WTC11 (cell line): ENCODE results near the gene NTMT1. TPM values are rescaled to one million over a fixed set of nuclear protein-coding genes. Genes with fewer than 3 reads are reported as not detected.
"Not testable (repeated sequence)": the region's sequence is repeated elsewhere in the genome, so short reads cannot be mapped to it uniquely, and the experiment has no call there.

Experiments
- ATAC-seq: fragments of 200-7000 bp; cut with Tn5 transposase; 2 replicates; pipeline ENCODE4 v1.10.0; 2021; ENCODE audit warnings: mild to moderate bottlenecking, moderate library complexity
- CTCF ChIA-PET: fragments of 300-600 bp; sonication (Branson Sonifier 250); formaldehyde crosslinking; loops from one replicate; lab custom pipeline; 2021; ENCODE audit warnings: antibody characterized with exemption; lab: Charles Lee
- POLR2A ChIA-PET: fragments of 350-600 bp; sonication (Branson Sonifier 250); formaldehyde crosslinking; loops from one replicate; lab custom pipeline; 2021; ENCODE audit warnings: antibody characterized with exemption; lab: Charles Lee
- DNase-seq: peaks from one replicate; pipeline ENCODE4 v3.0.0; 2021; ENCODE audit warnings: low spot score
- H3K27ac Mint-ChIP-seq: 2 replicates; pipeline ENCODE4 v1.8.0; 2021; ENCODE audit warnings: mixed read lengths
- H3K27me3 Mint-ChIP-seq: 2 replicates; pipeline ENCODE4 v1.8.0; 2021; ENCODE audit warnings: low read depth, mild to moderate bottlenecking, moderate library complexity, mixed read lengths
- H3K36me3 Mint-ChIP-seq: 2 replicates; pipeline ENCODE4 v1.8.0; 2021; ENCODE audit warnings: mixed read lengths
- H3K4me1 Mint-ChIP-seq: 2 replicates; pipeline ENCODE4 v1.8.0; 2022; ENCODE audit warnings: mixed read lengths
- H3K4me3 Mint-ChIP-seq: 2 replicates; pipeline ENCODE4 v1.8.0; 2021; ENCODE audit warnings: mild to moderate bottlenecking, moderate library complexity, mixed read lengths
- H3K9me3 Mint-ChIP-seq: 2 replicates; pipeline ENCODE4 v1.8.0; 2021; ENCODE audit warnings: mixed read lengths
- ATF1 ChIP-seq: sonication (generic); formaldehyde crosslinking; IDR thresholded peaks from 2 replicates; pipeline ENCODE4 v1.8.1; 2023; ENCODE audit warnings: mild to moderate bottlenecking, moderate library complexity, missing genetic modification reagents
- CBFB ChIP-seq: sonication (generic); formaldehyde crosslinking; IDR thresholded peaks from 2 replicates; pipeline ENCODE4 v1.8.1; 2022; ENCODE audit warnings: mild to moderate bottlenecking, low read depth, missing genetic modification reagents
- ESRRA ChIP-seq: sonication (generic); formaldehyde crosslinking; IDR thresholded peaks from 2 replicates; pipeline ENCODE4 v1.8.1; 2022; ENCODE audit warnings: mild to moderate bottlenecking, missing genetic modification reagents, borderline replicate concordance
- FOXK1 ChIP-seq: sonication (generic); formaldehyde crosslinking; IDR thresholded peaks from 2 replicates; pipeline ENCODE4 v1.8.0; 2022; ENCODE audit warnings: mild to moderate bottlenecking, moderate library complexity, missing genetic modification reagents
- GTF2I ChIP-seq: fragments of 250-450 bp; sonication (Bioruptor Pico); conservative IDR thresholded peaks from 2 replicates; pipeline ENCODE4 v1.4.0; 2021; ENCODE audit warnings: mild to moderate bottlenecking
- HMGA2 ChIP-seq: fragments of 250-450 bp; sonication (Bioruptor Pico); IDR thresholded peaks from 2 replicates; pipeline ENCODE4 v1.4.0; 2021; ENCODE audit warnings: mild to moderate bottlenecking, moderate library complexity
- JUN ChIP-seq: sonication (generic); formaldehyde crosslinking; IDR thresholded peaks from 2 replicates; pipeline ENCODE4 v1.8.0; 2023; ENCODE audit warnings: mild to moderate bottlenecking, missing genetic modification reagents
- NR1H2 ChIP-seq: sonication (generic); formaldehyde crosslinking; IDR thresholded peaks from 2 replicates; pipeline ENCODE4 v1.9.0; 2021; ENCODE audit warnings: mild to moderate bottlenecking, moderate library complexity, missing genetic modification reagents
- NR3C1 ChIP-seq: sonication (generic); formaldehyde crosslinking; conservative IDR thresholded peaks from 2 replicates; pipeline ENCODE4 v1.8.1; 2023; ENCODE audit warnings: low read depth, mild to moderate bottlenecking, missing genetic modification reagents
- RELA ChIP-seq: sonication (generic); formaldehyde crosslinking; IDR thresholded peaks from 2 replicates; pipeline ENCODE4 v1.8.1; 2022; ENCODE audit warnings: missing genetic modification reagents, mild to moderate bottlenecking, borderline replicate concordance
- ZNF121 ChIP-seq: sonication (generic); formaldehyde crosslinking; IDR thresholded peaks from 2 replicates; pipeline ENCODE4 v1.8.0; 2023; ENCODE audit warnings: missing genetic modification reagents
- ZNF423 ChIP-seq: fragments of 250-450 bp; sonication (Bioruptor Pico); IDR thresholded peaks from 2 replicates; pipeline ENCODE4 v2.1.2; 2022; ENCODE audit warnings: mild to moderate bottlenecking, moderate library complexity
- total RNA-seq: library from RNA; stranded (reverse); gene quantifications from 3 replicates; pipeline ENCODE4 v1.2.3, GENCODE V29; 2021
- TF ChIP-seq, protein P1 (sequence below): fragments of 250-450 bp; sonication (Bioruptor Pico); IDR thresholded peaks from 2 replicates; pipeline ENCODE4 v1.8.0; 2021; ENCODE audit warnings: mild to moderate bottlenecking
- TF ChIP-seq, protein P2 (sequence below): fragments of 200-600 bp; IDR thresholded peaks from 2 replicates; pipeline ENCODE4 v1.8.0; 2022; ENCODE audit warnings: antibody characterized with exemption
- TF ChIP-seq, protein P3 (sequence below): sonication (generic); formaldehyde crosslinking; IDR thresholded peaks from 2 replicates; pipeline ENCODE4 v1.8.0; 2023; ENCODE audit warnings: missing genetic modification reagents, mild to moderate bottlenecking, borderline replicate concordance

The NTMT1 gene
- total RNA-seq, 1 experiment from 2014 or later = 71.1 TPM

DNA sequence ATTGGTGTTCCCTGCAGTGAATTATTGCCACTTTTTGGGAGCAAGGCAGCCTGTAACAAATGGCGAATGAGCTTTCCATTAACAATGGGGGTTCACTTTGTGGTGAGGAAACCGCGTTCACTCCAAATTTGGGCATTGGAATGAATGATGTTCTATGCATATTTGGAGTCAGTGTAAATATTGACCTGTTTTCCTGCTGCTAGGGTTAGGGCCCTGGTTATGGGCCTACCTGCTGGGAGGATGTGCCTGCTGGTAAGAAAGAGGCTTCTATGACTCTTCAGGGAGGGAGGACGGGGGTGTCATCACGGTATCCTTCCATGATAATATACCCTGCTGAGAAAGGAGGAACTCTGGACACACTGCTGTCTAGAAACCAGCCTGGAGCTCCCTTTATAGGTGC, 34.0 kb upstream of the NTMT1 start:
- ATAC-seq (no peak), DNase-seq (no peak)
- ChIA-PET POLR2A (interaction anchor here (2.3 kb wide), 1 partner anchor 414 kb away, joined by 6 read pairs; the partner anchor contains the start of gene IER5L), CTCF (interaction anchor here (1.0 kb wide), 1 partner anchor 32 kb away, joined by 3 read pairs; no protein-coding TSS in a partner anchor)
- Mint-ChIP-seq H3K27me3 (peaks cover 67% of the 10 kb centered on the region), H3K36me3 (no peaks in the 10 kb centered on the region), H3K4me3 (no peak overlapping the region), H3K4me1 (peaks cover 53% of the 10 kb centered on the region), H3K27ac (no peak overlapping the region), H3K9me3 (no peaks in the 10 kb centered on the region)
- TF ChIP-seq HMGA2 (CRISPR knock-in tag) = no peak
- TF ChIP-seq, protein P1, sequence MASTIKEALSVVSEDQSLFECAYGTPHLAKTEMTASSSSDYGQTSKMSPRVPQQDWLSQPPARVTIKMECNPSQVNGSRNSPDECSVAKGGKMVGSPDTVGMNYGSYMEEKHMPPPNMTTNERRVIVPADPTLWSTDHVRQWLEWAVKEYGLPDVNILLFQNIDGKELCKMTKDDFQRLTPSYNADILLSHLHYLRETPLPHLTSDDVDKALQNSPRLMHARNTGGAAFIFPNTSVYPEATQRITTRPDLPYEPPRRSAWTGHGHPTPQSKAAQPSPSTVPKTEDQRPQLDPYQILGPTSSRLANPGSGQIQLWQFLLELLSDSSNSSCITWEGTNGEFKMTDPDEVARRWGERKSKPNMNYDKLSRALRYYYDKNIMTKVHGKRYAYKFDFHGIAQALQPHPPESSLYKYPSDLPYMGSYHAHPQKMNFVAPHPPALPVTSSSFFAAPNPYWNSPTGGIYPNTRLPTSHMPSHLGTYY = no peak
- TF ChIP-seq FOXK1 (CRISPR knock-in tag) = 0 out of 2 replicates have a peak, but pooled peaks have one; percentile 51
- TF ChIP-seq JUN (CRISPR knock-in tag) = no peak

DNA sequence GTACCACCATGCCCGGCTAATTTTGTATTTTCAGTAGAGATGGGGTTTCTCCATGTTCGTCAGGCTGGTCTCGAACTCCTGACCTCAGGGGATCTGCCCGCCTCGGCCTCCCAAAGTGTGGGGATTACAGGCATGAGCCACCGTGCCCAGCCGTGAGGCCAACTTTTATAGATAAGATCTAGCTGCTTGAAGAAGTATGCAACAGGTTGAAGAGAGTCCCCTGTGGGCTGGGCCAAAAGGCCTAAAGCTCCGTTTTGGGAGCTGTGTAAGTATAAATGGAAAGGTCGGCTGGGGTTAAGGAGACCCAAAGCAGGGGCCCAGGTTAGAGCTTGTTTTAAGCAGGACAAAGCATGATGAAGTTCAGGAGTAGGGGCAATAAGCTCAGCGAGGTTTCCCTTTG, 33.2 kb upstream of the NTMT1 start:
- not testable (repeated sequence) for H3K4me3 Mint-ChIP-seq, ATAC-seq, H3K36me3 Mint-ChIP-seq, H3K27ac Mint-ChIP-seq, DNase-seq, H3K9me3 Mint-ChIP-seq
- peaks cover 67% of the 10 kb centered on the region for H3K27me3 Mint-ChIP-seq
- CTCF ChIA-PET = interaction anchor here (0.6 to 1.3 kb wide), 4 partner anchors 8 to 257 kb away, joined by 3 to 4 read pairs (median 4); no protein-coding TSS in a partner anchor
- POLR2A ChIA-PET = interaction anchor here (2.3 kb wide), 1 partner anchor 415 kb away, joined by 6 read pairs; the partner anchor contains the start of gene IER5L
- H3K4me1 Mint-ChIP-seq = peaks cover 44% of the 10 kb centered on the region

DNA sequence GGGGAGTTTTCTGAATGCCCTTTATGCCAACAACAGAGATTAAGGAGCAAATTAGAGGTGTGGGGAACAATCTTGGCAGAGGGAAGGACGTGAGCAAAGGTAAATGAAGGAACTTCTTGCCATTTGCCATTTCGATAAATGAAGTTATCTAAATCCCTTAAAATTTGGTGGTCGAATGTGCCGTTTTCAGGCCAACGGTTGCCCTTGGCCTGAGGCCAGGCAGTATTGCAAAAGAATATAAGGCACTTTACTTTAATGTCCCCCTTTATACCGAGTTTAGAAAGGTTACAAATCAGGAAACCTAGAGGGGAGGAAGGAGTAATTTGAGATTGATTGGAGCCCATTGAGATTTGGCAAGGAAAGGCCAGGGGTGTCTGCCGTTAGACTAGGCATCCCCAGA, 31.3 kb upstream of the NTMT1 start:
- Mint-ChIP-seq H3K4me1 (peaks cover 47% of the 10 kb centered on the region), H3K9me3 (no peaks in the 10 kb centered on the region), H3K27me3 (peaks cover 66% of the 10 kb centered on the region), H3K36me3 (no peaks in the 10 kb centered on the region), H3K27ac (no peak overlapping the region), H3K4me3 (no peak overlapping the region)
- TF ChIP-seq ESRRA (CRISPR knock-in tag) (no peak), NR1H2 (CRISPR knock-in tag) (no peak), GTF2I (CRISPR knock-in tag) (no peak), HMGA2 (CRISPR knock-in tag) (no peak), RELA (CRISPR knock-in tag) (no peak), ZNF423 (CRISPR knock-in tag) (no peak), NR3C1 (no peak), ZNF121 (CRISPR knock-in tag) (no peak), ATF1 (CRISPR knock-in tag) (no peak), CBFB (no peak)
- TF ChIP-seq, protein P2, sequence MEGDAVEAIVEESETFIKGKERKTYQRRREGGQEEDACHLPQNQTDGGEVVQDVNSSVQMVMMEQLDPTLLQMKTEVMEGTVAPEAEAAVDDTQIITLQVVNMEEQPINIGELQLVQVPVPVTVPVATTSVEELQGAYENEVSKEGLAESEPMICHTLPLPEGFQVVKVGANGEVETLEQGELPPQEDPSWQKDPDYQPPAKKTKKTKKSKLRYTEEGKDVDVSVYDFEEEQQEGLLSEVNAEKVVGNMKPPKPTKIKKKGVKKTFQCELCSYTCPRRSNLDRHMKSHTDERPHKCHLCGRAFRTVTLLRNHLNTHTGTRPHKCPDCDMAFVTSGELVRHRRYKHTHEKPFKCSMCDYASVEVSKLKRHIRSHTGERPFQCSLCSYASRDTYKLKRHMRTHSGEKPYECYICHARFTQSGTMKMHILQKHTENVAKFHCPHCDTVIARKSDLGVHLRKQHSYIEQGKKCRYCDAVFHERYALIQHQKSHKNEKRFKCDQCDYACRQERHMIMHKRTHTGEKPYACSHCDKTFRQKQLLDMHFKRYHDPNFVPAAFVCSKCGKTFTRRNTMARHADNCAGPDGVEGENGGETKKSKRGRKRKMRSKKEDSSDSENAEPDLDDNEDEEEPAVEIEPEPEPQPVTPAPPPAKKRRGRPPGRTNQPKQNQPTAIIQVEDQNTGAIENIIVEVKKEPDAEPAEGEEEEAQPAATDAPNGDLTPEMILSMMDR = no peak
- TF ChIP-seq, protein P3, sequence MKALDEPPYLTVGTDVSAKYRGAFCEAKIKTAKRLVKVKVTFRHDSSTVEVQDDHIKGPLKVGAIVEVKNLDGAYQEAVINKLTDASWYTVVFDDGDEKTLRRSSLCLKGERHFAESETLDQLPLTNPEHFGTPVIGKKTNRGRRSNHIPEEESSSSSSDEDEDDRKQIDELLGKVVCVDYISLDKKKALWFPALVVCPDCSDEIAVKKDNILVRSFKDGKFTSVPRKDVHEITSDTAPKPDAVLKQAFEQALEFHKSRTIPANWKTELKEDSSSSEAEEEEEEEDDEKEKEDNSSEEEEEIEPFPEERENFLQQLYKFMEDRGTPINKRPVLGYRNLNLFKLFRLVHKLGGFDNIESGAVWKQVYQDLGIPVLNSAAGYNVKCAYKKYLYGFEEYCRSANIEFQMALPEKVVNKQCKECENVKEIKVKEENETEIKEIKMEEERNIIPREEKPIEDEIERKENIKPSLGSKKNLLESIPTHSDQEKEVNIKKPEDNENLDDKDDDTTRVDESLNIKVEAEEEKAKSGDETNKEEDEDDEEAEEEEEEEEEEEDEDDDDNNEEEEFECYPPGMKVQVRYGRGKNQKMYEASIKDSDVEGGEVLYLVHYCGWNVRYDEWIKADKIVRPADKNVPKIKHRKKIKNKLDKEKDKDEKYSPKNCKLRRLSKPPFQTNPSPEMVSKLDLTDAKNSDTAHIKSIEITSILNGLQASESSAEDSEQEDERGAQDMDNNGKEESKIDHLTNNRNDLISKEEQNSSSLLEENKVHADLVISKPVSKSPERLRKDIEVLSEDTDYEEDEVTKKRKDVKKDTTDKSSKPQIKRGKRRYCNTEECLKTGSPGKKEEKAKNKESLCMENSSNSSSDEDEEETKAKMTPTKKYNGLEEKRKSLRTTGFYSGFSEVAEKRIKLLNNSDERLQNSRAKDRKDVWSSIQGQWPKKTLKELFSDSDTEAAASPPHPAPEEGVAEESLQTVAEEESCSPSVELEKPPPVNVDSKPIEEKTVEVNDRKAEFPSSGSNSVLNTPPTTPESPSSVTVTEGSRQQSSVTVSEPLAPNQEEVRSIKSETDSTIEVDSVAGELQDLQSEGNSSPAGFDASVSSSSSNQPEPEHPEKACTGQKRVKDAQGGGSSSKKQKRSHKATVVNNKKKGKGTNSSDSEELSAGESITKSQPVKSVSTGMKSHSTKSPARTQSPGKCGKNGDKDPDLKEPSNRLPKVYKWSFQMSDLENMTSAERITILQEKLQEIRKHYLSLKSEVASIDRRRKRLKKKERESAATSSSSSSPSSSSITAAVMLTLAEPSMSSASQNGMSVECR (CRISPR knock-in tag) = no peak
- ChIA-PET POLR2A (no interaction called here), CTCF (interaction anchor here (3.8 kb wide), 1 partner anchor 13 kb away, joined by 34 read pairs; no protein-coding TSS in a partner anchor)
- DNase-seq (no peak), ATAC-seq (no peak)
